Astrocyte (in vitro differentiated cells and primary cell): ENCODE measurements around the gene RFX7.

Experiments used
- EZH2 ChIP-seq: IDR thresholded peaks from 2 replicates; pipeline ENCODE4 v1.6.1; 2012; ENCODE audit warnings: mild to moderate bottlenecking, low read length, inconsistent platforms; ENCODE audit not compliant: insufficient read depth
- TF ChIP-seq, protein P1 (sequence below): IDR thresholded peaks from 2 replicates; pipeline ENCODE4 v1.5.1; 2011; ENCODE audit warnings: low read depth, mild to moderate bottlenecking, inconsistent platforms, low read length, moderate library complexity; ENCODE audit not compliant: insufficient read depth

DNA sequence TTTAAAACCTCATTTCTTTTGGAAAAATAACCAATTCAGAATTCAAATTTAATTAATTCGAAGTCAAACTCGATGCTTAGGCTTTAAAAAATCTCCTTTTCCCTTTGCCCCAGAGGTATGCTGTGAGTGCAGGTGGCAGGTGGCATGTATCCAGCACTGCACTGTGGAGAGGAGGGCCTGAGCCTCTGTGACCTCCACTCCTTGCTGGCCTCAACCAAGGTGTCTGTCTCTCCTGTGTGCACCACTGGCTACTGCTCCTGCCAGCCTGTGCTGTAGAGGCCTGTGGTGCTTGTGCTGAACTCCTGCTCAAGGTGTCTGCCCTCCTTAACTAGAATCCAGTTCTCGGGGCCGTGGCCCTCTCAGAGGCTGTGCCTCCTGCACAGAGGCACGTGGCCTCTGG lies 194.1 kb downstream of the RFX7 start:
- TF ChIP-seq, protein P1, sequence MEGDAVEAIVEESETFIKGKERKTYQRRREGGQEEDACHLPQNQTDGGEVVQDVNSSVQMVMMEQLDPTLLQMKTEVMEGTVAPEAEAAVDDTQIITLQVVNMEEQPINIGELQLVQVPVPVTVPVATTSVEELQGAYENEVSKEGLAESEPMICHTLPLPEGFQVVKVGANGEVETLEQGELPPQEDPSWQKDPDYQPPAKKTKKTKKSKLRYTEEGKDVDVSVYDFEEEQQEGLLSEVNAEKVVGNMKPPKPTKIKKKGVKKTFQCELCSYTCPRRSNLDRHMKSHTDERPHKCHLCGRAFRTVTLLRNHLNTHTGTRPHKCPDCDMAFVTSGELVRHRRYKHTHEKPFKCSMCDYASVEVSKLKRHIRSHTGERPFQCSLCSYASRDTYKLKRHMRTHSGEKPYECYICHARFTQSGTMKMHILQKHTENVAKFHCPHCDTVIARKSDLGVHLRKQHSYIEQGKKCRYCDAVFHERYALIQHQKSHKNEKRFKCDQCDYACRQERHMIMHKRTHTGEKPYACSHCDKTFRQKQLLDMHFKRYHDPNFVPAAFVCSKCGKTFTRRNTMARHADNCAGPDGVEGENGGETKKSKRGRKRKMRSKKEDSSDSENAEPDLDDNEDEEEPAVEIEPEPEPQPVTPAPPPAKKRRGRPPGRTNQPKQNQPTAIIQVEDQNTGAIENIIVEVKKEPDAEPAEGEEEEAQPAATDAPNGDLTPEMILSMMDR, result no peak
- TF ChIP-seq EZH2, result no peak
